Peyer's patch (tissue), 4 donors: ENCODE data around the gene SLC39A11.

ENCODE experiments used
- CTCF ChIP-seq, 6 experiments: fragments of 450-650 bp in 4 of 6; fragments of 200-600 bp in 2 of 6; sonication (generic) in 1 of 6; IDR thresholded peaks; one replicate each; pipeline ENCODE4 v1.5.1; 2017 to 2019; ENCODE audit warnings: antibody characterized with exemption in 6 of 6, mild to moderate bottlenecking in 3 of 6, moderate library complexity in 1 of 6
- POLR2A ChIP-seq, 2 donors: fragments of 450-650 bp; IDR thresholded peaks; one replicate each; pipeline ENCODE4 v1.5.1; 2017; ENCODE audit warnings: antibody characterized with exemption in 2 of 2, mild to moderate bottlenecking in 2 of 2, moderate library complexity in 2 of 2

GRCh38 chr17:72884066-72884465 lies 208.4 kb downstream of the SLC39A11 start:
- TF ChIP-seq CTCF (IDR thresholded peaks at IDR 0.05) (no peak), POLR2A (IDR thresholded peaks at IDR 0.05) (no peak)
